GM19372 (cell line): Measurements from ENCODE around the gene SBF2.
"Not testable (repeated sequence)": the region's sequence is repeated elsewhere in the genome, so short reads cannot be mapped to it uniquely, and the experiment has no call there.

Experiments
- ATAC-seq: cut with Tn5 transposase; IDR thresholded peaks from one replicate; pipeline ENCODE4 v1.9.1; 2021; ENCODE audit warnings: mild to moderate bottlenecking, low read depth, moderate library complexity; ENCODE audit not compliant: unreplicated experiment

SBF2 gene

GRCh38 chr11:9763301-9763700, 530.7 kb downstream of the SBF2 start:
- ATAC-seq = no peak

GRCh38 chr11:9762531-9762930, 531.5 kb downstream of the SBF2 start:
- ATAC-seq = no peak

GRCh38 chr11:9761441-9761945, 532.5 kb downstream of the SBF2 start:
- no peak for ATAC-seq

GRCh38 chr11:9760193-9760575, 533.8 kb downstream of the SBF2 start:
- ATAC-seq = no peak

- no peak for ATAC-seq
These were observed 534.4 kb downstream of the SBF2 start for GRCh38 chr11:9759519-9760192.

- peak; percentile 30 for ATAC-seq
These were observed 535.1 kb downstream of the SBF2 start for GRCh38 chr11:9758637-9759518.

- ATAC-seq = peak; percentile 71
These were observed 536.0 kb downstream of the SBF2 start for GRCh38 chr11:9757809-9758636.

GRCh38 chr11:9756878-9757277, 537.1 kb downstream of the SBF2 start:
- no peak for ATAC-seq

- no peak for ATAC-seq
These were observed 537.6 kb downstream of the SBF2 start for GRCh38 chr11:9756461-9756860.

- ATAC-seq = no peak
These were observed 538.3 kb downstream of the SBF2 start for GRCh38 chr11:9755561-9756185.

- ATAC-seq = no peak
These were observed 540.0 kb downstream of the SBF2 start for GRCh38 chr11:9754010-9754471.

- no peak for ATAC-seq
These were observed 541.0 kb downstream of the SBF2 start for GRCh38 chr11:9753021-9753420.

- ATAC-seq = no peak
These were observed 541.9 kb downstream of the SBF2 start for GRCh38 chr11:9752091-9752490.

GRCh38 chr11:9750551-9750950, 543.5 kb downstream of the SBF2 start:
- no peak for ATAC-seq

GRCh38 chr11:9748361-9748970, 545.6 kb downstream of the SBF2 start:
- ATAC-seq = peak; percentile 83

GRCh38 chr11:9747828-9748227, 546.2 kb downstream of the SBF2 start:
- ATAC-seq = no peak

GRCh38 chr11:9747229-9747628, 546.8 kb downstream of the SBF2 start:
- no peak for ATAC-seq

GRCh38 chr11:9745411-9746211, 548.4 kb downstream of the SBF2 start:
- ATAC-seq = peak; percentile 44

- not testable (repeated sequence) for ATAC-seq
These were observed 550.5 kb downstream of the SBF2 start for GRCh38 chr11:9743512-9743911.
